ENCODE measurements around the gene ZC3HAV1. TPM values are rescaled to one million over a fixed set of nuclear protein-coding genes. Genes with fewer than 3 reads are reported as not detected.

Gene ZC3HAV1
- total and polyA plus RNA-seq, 9 of the 15 experiments (the other 6 are each of a cell fraction or from before 2014, with no cell fraction given): 11.9 to 40.5 (median 23.9) TPM

DNA sequence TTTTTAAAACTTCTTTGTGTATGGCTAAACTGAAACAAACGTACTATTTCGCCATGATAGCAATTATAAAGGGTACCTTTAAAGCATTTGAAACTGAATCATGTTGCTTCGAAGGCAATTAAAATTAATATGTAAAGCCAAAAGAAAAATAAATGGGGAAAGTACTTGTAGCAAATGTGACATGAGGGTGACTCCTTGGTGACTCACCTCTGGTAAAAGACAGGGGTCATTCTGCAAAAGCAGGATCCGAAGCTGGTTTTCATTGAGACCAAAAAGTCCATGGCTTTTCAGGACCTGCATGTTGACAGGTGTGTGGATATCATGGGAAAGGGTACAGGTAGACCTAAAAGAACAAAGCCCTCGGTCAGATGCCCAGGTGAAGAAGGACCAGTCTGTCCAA is 75.2 kb downstream of the ZC3HAV1 start:
- H3K27me3 ChIP-seq (ENCODE audit: control insufficient read depth in 2 of 2, insufficient read depth in 2 of 2, low read length in 2 of 2): peaks cover 0 to 3% of the 10 kb centered on the region in 2 experiments; a peak in 1 of 5 replicates
- ATAC-seq (no peak), FAIRE-seq (no peak), DNase-seq (ENCODE audit: extremely low read depth in 1 of 4, low spot score in 3 of 4) (no peak)
- CTCF ChIA-PET (ENCODE audit: low intra/inter-chr PET ratio): no interaction called here
- no peaks in the 10 kb centered on the region for H4K20me1 ChIP-seq (replicated peaks; ENCODE audit: control insufficient read depth, insufficient read depth, low read length)
- intact Hi-C loops (cut with micrococcal nuclease): no loop called here
- in situ Hi-C loops (cut with MboI): no loop called here
- no peak for TF ChIP-seq BRF2 (IDR thresholded peaks at IDR 0.05; ENCODE audit: borderline replicate concordance, insufficient read depth, insufficient read length)
- TF ChIP-seq, protein P1, sequence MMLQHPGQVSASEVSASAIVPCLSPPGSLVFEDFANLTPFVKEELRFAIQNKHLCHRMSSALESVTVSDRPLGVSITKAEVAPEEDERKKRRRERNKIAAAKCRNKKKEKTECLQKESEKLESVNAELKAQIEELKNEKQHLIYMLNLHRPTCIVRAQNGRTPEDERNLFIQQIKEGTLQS (IDR thresholded peaks at IDR 0.05): peak; percentile 64
- TF ChIP-seq, protein P1 (CRISPR knock-in tag; conservative IDR thresholded peaks at IDR 0.05): no peak
- TF ChIP-seq FOSL1 (tag; conservative IDR thresholded peaks at IDR 0.05): peak; percentile 46
- H3K79me2 ChIP-seq (ENCODE audit: control insufficient read depth, insufficient read depth, low read length): no peaks in the 10 kb centered on the region
- no peaks in the 10 kb centered on the region for H3K9me1 ChIP-seq (ENCODE audit: control insufficient read depth, insufficient read depth, low read length)
- BruUV-seq (replicated peaks): no TSS peak
- no peak overlapping the region for H3K4me2 ChIP-seq (ENCODE audit: insufficient read depth, low read length)
- H2AFZ ChIP-seq (ENCODE audit: low read depth, low read length): no peak overlapping the region
- H3K9ac ChIP-seq (ENCODE audit: insufficient read depth in 1 of 2, low read depth in 2 of 2, low read length in 2 of 2): no peak overlapping the region
- H3K36me3 ChIP-seq (ENCODE audit: control insufficient read depth, insufficient read depth, low read length): no peaks in the 10 kb centered on the region
- peaks cover 5 to 19% of the 10 kb centered on the region in 2 experiments; a peak in 4 of 5 replicates for H3K4me1 ChIP-seq (replicated peaks in 1 of 2; ENCODE audit: control insufficient read depth in 2 of 2, insufficient read depth in 2 of 2, low read length in 2 of 2)
- no peaks in the 10 kb centered on the region for H3K9me3 ChIP-seq (replicated peaks; ENCODE audit: control insufficient read depth, insufficient read depth, low read depth, low read length)
- no peak overlapping the region for H3K27ac ChIP-seq (ENCODE audit: extremely low read depth, low read depth, low read length)
- no peak overlapping the region for H3K4me3 ChIP-seq
- WGBS (ENCODE audit: insufficient coverage, low coverage, missing lambda C conversion rate): 6% methylated on average over 5 of the region's 5 CpGs
- POLR2A ChIA-PET: interaction anchor here (0.5 kb wide), 1 partner anchor 9 kb away, joined by 3 read pairs; no protein-coding TSS in a partner anchor

All from K562 (cell line).